KOPT-K1 (cell line): ENCODE results near the gene CCDC33.

ENCODE experiments used
- H3K27ac ChIP-seq: fragments of 200-600 bp; sonication (generic); 2 replicates; pipeline ENCODE4 v1.5.1; 2016; ENCODE audit warnings: antibody characterized with exemption, mild to moderate bottlenecking, low read depth, low read length; ENCODE audit not compliant: poor library complexity, severe bottlenecking
- H3K36me3 ChIP-seq: fragments of 200-600 bp; sonication (generic); 2 replicates; pipeline ENCODE4 v1.5.1; 2017; ENCODE audit warnings: antibody characterized with exemption, mild to moderate bottlenecking, low read length, moderate library complexity; ENCODE audit not compliant: insufficient read depth
- H3K9me3 ChIP-seq: fragments of 200-600 bp; sonication (generic); 2 replicates; pipeline ENCODE4 v1.5.1; 2017; ENCODE audit warnings: antibody characterized with exemption, low read length, mild to moderate bottlenecking; ENCODE audit not compliant: insufficient read depth, poor library complexity, severe bottlenecking

The CCDC33 gene

GRCh38 chr15:74269362-74270035, 33.4 kb downstream of the CCDC33 start:
- H3K36me3 ChIP-seq = no peaks in the 10 kb centered on the region
- H3K27ac ChIP-seq = no peak overlapping the region
- H3K9me3 ChIP-seq = no peaks in the 10 kb centered on the region

- no peaks in the 10 kb centered on the region for H3K36me3 ChIP-seq
- no peak overlapping the region for H3K27ac ChIP-seq
- no peaks in the 10 kb centered on the region for H3K9me3 ChIP-seq
Observed at GRCh38 chr15:74270155-74270554, 34.0 kb downstream of the CCDC33 start.

GRCh38 chr15:74270854-74271520, 34.9 kb downstream of the CCDC33 start:
- Histone ChIP-seq H3K27ac (no peak overlapping the region), H3K36me3 (no peaks in the 10 kb centered on the region)

GRCh38 chr15:74272812-74273211, 36.7 kb downstream of the CCDC33 start:
- Histone ChIP-seq H3K36me3 (no peaks in the 10 kb centered on the region), H3K9me3 (no peaks in the 10 kb centered on the region), H3K27ac (no peak overlapping the region)

More at GRCh38 chr15:74270854-74271520, 34.9 kb downstream of the CCDC33 start:
- no peaks in the 10 kb centered on the region for H3K9me3 ChIP-seq

- no peaks in the 10 kb centered on the region for H3K9me3 ChIP-seq
- no peak overlapping the region for H3K27ac ChIP-seq
- H3K36me3 ChIP-seq = no peaks in the 10 kb centered on the region
Observed at GRCh38 chr15:74274470-74275038, 38.4 kb downstream of the CCDC33 start.

- no peak overlapping the region for H3K27ac ChIP-seq
Observed at GRCh38 chr15:74275957-74276356, 39.8 kb downstream of the CCDC33 start.

GRCh38 chr15:74276560-74276959, 40.4 kb downstream of the CCDC33 start:
- Histone ChIP-seq H3K9me3 (no peaks in the 10 kb centered on the region), H3K27ac (no peak overlapping the region), H3K36me3 (no peaks in the 10 kb centered on the region)

More at GRCh38 chr15:74275957-74276356, 39.8 kb downstream of the CCDC33 start:
- Histone ChIP-seq H3K36me3 (no peaks in the 10 kb centered on the region), H3K9me3 (no peaks in the 10 kb centered on the region)

GRCh38 chr15:74277242-74277810, 41.2 kb downstream of the CCDC33 start:
- Histone ChIP-seq H3K36me3 (no peaks in the 10 kb centered on the region), H3K27ac (no peak overlapping the region), H3K9me3 (no peaks in the 10 kb centered on the region)

GRCh38 chr15:74278207-74278606, 42.1 kb downstream of the CCDC33 start:
- no peaks in the 10 kb centered on the region for H3K36me3 ChIP-seq
- H3K27ac ChIP-seq = no peak overlapping the region
- no peaks in the 10 kb centered on the region for H3K9me3 ChIP-seq

GRCh38 chr15:74281147-74282133, 45.3 kb downstream of the CCDC33 start:
- H3K9me3 ChIP-seq = no peaks in the 10 kb centered on the region
- H3K27ac ChIP-seq = no peak overlapping the region
- H3K36me3 ChIP-seq = no peaks in the 10 kb centered on the region

- Histone ChIP-seq H3K36me3 (no peaks in the 10 kb centered on the region), H3K9me3 (no peaks in the 10 kb centered on the region), H3K27ac (no peak overlapping the region)
Observed at GRCh38 chr15:74283368-74283767, 47.2 kb downstream of the CCDC33 start.

- Histone ChIP-seq H3K36me3 (no peaks in the 10 kb centered on the region), H3K9me3 (no peaks in the 10 kb centered on the region), H3K27ac (no peak overlapping the region)
Observed at GRCh38 chr15:74289671-74290070, 53.5 kb downstream of the CCDC33 start.

GRCh38 chr15:74290645-74291044, 54.5 kb downstream of the CCDC33 start:
- Histone ChIP-seq H3K9me3 (no peaks in the 10 kb centered on the region), H3K27ac (no peak overlapping the region), H3K36me3 (no peaks in the 10 kb centered on the region)
